Endodermal cell (in vitro differentiated cells): Measurements from ENCODE around the gene FAHD2A. TPM values are rescaled to one million over a fixed set of nuclear protein-coding genes. Genes with fewer than 3 reads are reported as not detected.

Experiments used
- DNase-seq: peaks from one replicate; pipeline ENCODE4 v3.0.0-alpha.2; 2017
- H3K27ac ChIP-seq: 2 replicates; pipeline ENCODE4 v1.5.1; 2013; ENCODE audit warnings: mild to moderate bottlenecking, low read depth, low read length, moderate library complexity
- H3K27me3 ChIP-seq: 2 replicates; pipeline ENCODE4 v1.6.1; 2013; ENCODE audit warnings: mild to moderate bottlenecking, low read length, moderate library complexity; ENCODE audit not compliant: insufficient read depth, control insufficient read depth, poor library complexity, severe bottlenecking
- H3K36me3 ChIP-seq: 2 replicates; pipeline ENCODE4 v1.7.0; 2013; ENCODE audit warnings: mild to moderate bottlenecking, low read length, moderate library complexity; ENCODE audit not compliant: control insufficient read depth, insufficient read depth
- H3K4me1 ChIP-seq: one replicate; pipeline ENCODE4 v1.7.0; 2013; ENCODE audit warnings: low read length; ENCODE audit not compliant: control insufficient read depth, insufficient read depth
- H3K4me3 ChIP-seq: 2 replicates; pipeline ENCODE4 v1.5.1; 2013; ENCODE audit warnings: mild to moderate bottlenecking, low read length, moderate library complexity
- H3K9ac ChIP-seq: 2 replicates; pipeline ENCODE4 v1.6.1; 2013; ENCODE audit warnings: mild to moderate bottlenecking, low read length, moderate library complexity; ENCODE audit not compliant: poor library complexity, severe bottlenecking; ENCODE audit errors: extremely low read depth
- H3K9me3 ChIP-seq: 2 replicates; pipeline ENCODE4 v1.6.1; 2013; ENCODE audit warnings: mild to moderate bottlenecking, low read length, moderate library complexity; ENCODE audit not compliant: control insufficient read depth
- H3K27ac Mint-ChIP-seq: 2 replicates; pipeline ENCODE4 v1.8.0; 2020; ENCODE audit warnings: mixed read lengths
- H3K27me3 Mint-ChIP-seq: 2 replicates; pipeline ENCODE4 v1.8.0; 2021; ENCODE audit warnings: mild to moderate bottlenecking, mixed read lengths; ENCODE audit not compliant: insufficient read depth
- H3K36me3 Mint-ChIP-seq: 2 replicates; pipeline ENCODE4 v1.8.0; 2020; ENCODE audit warnings: low read depth, mixed read lengths
- H3K4me1 Mint-ChIP-seq: 2 replicates; pipeline ENCODE4 v1.8.0; 2020; ENCODE audit warnings: mixed read lengths
- H3K4me3 Mint-ChIP-seq: 2 replicates; pipeline ENCODE4 v1.8.0; 2020; ENCODE audit warnings: mild to moderate bottlenecking, moderate library complexity, mixed read lengths
- H3K9me3 Mint-ChIP-seq: 2 replicates; pipeline ENCODE4 v1.8.0; 2020; ENCODE audit warnings: mild to moderate bottlenecking, mixed read lengths
- CTCF ChIP-seq: fragments of 200-600 bp; sonication (generic); conservative IDR thresholded peaks from 2 replicates; pipeline ENCODE4 v1.5.0; 2021; ENCODE audit warnings: antibody characterized with exemption, mild to moderate bottlenecking
- WGBS, 2 experiments: methylation state at CpG; one replicate each; pipeline versions ENCODE4 v1.1.5 to v1.1.7; 2013; ENCODE audit warnings: missing lambda C conversion rate in 2 of 2, mixed read lengths in 1 of 2; ENCODE audit not compliant: insufficient coverage in 1 of 2, insufficient read length in 1 of 2; 5-methylcytosine and 5-hydroxymethylcytosine counted together
- total RNA-seq, 2 donors: library from RNA; stranded (reverse); fragmentation: NEBNext Ultra II Directional in 1 of 2; extraction: Animal tissue kit (Norgen Biotek cat#: 25700) in 1 of 2; gene quantifications; 2 replicates in 1 of 2; 3 replicates in 1 of 2; pipeline ENCODE4 v1.2.1, GENCODE V29; 2021

Gene FAHD2A
- total RNA-seq, 2 donors from 2014 or later: 45.2 to 49.4 TPM

DNA sequence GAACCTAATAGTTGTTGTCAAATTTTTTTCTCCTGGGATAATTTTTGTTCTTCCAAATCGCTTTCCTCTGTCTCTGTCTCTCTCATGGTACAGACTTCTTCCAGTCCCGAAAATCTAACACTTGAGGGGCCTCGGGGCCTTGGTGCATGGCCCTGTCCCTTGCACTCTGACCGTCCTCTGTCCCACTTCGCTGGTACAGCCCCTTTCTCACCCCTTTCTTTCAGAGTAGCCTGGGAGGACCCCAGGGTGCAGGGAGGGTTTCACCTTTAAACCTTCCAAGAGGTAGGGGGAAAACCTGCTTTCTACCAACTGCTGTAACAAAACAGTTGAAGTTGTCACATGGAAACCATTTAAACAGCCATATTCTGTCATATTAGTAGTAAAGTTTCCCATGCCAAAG is 22.2 kb upstream of the FAHD2A start:
- H3K9ac ChIP-seq: no peak overlapping the region
- H3K4me3 ChIP-seq: no peak overlapping the region
- Mint-ChIP-seq H3K9me3 (no peaks in the 10 kb centered on the region), H3K27ac (no peak overlapping the region), H3K4me1 (no peaks in the 10 kb centered on the region), H3K4me3 (no peak overlapping the region), H3K36me3 (no peaks in the 10 kb centered on the region), H3K27me3 (peaks cover 4% of the 10 kb centered on the region)
- WGBS, 2 experiments: 76 to 97% methylated on average over 4 to 5 of the region's 5 CpGs
- H3K36me3 ChIP-seq: no peaks in the 10 kb centered on the region
- no peaks in the 10 kb centered on the region for H3K9me3 ChIP-seq
- no peaks in the 10 kb centered on the region for H3K27me3 ChIP-seq
- H3K27ac ChIP-seq: no peak overlapping the region
- no peaks in the 10 kb centered on the region for H3K4me1 ChIP-seq
- peak; percentile 16 for DNase-seq
- TF ChIP-seq CTCF: no peak

DNA sequence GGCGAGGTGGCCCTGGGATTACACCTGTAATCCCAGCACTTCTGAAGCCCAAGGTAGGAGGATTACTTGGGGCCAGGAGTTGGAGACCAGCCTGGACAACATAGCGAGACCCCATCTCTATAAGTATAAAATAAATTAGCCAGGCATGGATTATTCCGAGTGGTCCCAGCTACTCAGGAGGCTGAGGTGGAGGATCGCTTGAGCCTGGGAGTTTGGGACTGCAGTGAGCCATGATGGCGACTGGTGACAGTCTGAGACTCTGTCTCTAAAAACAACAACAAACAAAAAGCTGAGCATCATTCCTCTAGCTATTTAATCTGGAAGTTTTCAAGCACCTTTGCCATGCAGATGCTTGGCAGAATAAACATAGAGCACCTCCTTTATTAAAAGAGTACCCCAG is 21.8 kb upstream of the FAHD2A start:
- WGBS, 2 experiments: 78 to 92% methylated on average over 4 to 5 of the region's 5 CpGs
- H3K27ac ChIP-seq: no peak overlapping the region
- H3K9me3 Mint-ChIP-seq: no peaks in the 10 kb centered on the region

GRCh38 chr2:95381212-95382191 is 21.0 kb upstream of the FAHD2A start:
- no peak for TF ChIP-seq CTCF
- Histone ChIP-seq H3K27me3 (no peaks in the 10 kb centered on the region), H3K9me3 (no peaks in the 10 kb centered on the region), H3K4me1 (no peaks in the 10 kb centered on the region), H3K36me3 (no peaks in the 10 kb centered on the region), H3K27ac (no peak overlapping the region), H3K4me3 (no peak overlapping the region), H3K9ac (no peak overlapping the region)
- H3K4me1 Mint-ChIP-seq: no peaks in the 10 kb centered on the region
- DNase-seq: peak; percentile 35
- H3K27ac Mint-ChIP-seq: no peak overlapping the region
- no peaks in the 10 kb centered on the region for H3K36me3 Mint-ChIP-seq
- H3K4me3 Mint-ChIP-seq: no peak overlapping the region
- 89 to 100% methylated on average over 3 to 22 of the region's 22 CpGs for WGBS, 2 experiments
- no peaks in the 10 kb centered on the region for H3K9me3 Mint-ChIP-seq
- peaks cover 4% of the 10 kb centered on the region for H3K27me3 Mint-ChIP-seq

More for the DNA sequence above, 21.8 kb upstream of the FAHD2A start:
- H3K36me3 ChIP-seq: no peaks in the 10 kb centered on the region
- H3K4me3 ChIP-seq: no peak overlapping the region
- Mint-ChIP-seq H3K4me1 (no peaks in the 10 kb centered on the region), H3K4me3 (no peak overlapping the region), H3K36me3 (no peaks in the 10 kb centered on the region), H3K27me3 (peaks cover 4% of the 10 kb centered on the region), H3K27ac (no peak overlapping the region)
- H3K9me3 ChIP-seq: no peaks in the 10 kb centered on the region
- no peaks in the 10 kb centered on the region for H3K27me3 ChIP-seq
- H3K9ac ChIP-seq: no peak overlapping the region
- DNase-seq: no peak
- no peaks in the 10 kb centered on the region for H3K4me1 ChIP-seq
- no peak for TF ChIP-seq CTCF
